ENCODE measurements around the gene TRAM2.

The TRAM2 gene

GRCh38 chr6:52508261-52508739 lies 68.6 kb downstream of the TRAM2 start:
- DNase-seq (ENCODE audit: low read depth): no peak

DNA sequence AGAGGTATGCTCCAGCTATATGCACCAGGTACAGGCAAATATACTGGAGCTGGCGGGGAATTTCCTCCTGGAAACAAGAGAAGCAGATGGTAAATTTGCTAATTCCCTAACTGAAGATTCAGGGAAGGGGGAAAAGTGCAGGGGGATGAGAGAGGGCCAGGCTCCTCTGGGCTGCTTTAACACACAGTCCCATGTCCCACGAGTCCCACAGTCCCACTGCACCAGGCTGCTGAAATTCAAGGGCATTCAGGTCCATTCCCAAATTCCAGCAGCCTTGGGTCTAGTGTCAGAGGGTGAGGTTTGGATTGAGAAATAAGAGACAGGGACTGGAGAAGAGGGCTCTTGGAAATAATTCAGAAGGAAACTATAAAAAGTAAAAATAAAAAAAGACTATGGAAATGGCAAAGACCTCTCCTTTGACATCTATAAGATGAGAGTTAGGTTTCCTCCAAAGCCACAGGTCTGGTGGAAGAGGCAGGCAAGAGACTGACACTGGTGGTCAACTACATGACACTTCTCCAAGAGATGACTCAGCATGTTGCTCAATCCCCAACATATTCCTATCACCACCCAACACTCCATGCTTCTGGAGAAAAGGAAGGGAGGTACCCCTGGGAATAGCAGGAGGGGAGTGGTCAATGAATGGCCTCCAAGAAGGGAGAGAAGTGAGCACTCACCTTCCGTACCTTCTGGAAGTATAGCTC lies 69.2 kb downstream of the TRAM2 start:
- no peak for DNase-seq (ENCODE audit: low read depth)

DNA sequence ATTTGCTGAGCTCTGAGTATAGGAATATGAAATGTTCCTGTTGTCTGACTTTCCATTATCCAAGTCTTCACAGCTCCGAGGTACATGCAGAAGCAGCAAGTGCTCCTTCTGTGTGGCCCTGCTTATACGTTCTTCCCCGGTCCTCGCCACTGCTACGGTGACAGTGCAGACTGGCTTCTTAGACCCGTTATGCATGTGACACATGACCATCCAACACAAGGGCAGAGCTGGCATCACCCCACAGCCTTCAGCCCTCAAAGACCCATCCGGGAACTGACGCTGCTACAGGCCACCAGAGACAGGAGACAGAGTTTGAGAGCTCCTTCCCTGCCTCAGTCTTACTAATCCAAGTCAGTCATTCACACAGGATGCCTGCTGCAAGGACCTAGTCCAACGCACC lies 70.4 kb downstream of the TRAM2 start:
- DNase-seq (ENCODE audit: low read depth): no peak

DNA sequence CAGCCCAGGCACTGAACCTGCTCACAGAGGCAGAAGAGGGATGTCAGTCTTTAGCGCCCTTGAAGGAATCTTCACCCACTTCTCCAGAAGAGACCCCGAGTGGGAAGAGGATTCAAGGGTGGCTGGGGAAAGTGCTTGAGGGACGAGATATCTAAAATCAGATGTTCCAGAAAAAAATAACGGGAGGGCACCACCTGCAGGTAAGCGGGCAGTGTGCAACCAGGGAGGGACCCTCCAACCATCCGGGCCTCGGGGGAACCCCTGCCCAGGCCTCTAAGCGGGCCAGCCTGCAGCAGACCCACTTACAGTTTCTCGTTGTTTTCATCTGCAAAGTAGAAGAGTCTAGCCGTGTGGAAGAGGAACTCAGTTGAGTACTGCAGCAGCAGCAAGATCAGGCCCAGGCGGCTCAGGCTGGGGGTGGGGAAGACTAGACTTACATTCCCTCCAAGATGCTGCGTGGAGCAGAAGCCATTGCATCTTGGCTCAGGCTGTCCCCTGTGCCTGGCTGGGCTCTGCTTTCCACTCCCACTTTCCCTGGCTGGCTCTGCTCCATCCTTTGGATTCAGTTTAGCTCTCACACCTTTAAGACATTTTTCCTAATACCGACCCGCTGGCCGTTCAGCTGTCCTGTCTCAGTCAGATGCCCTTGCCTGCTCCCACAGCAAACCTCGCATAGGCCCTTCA lies 71.0 kb downstream of the TRAM2 start:
- no peak for DNase-seq (ENCODE audit: low read depth)

- DNase-seq (ENCODE audit: low read depth): no peak
Observed at GRCh38 chr6:52504782-52505136, 72.1 kb downstream of the TRAM2 start.

- no peak for DNase-seq (ENCODE audit: low read depth)
Observed at GRCh38 chr6:52503851-52504781, 72.7 kb downstream of the TRAM2 start.

DNA sequence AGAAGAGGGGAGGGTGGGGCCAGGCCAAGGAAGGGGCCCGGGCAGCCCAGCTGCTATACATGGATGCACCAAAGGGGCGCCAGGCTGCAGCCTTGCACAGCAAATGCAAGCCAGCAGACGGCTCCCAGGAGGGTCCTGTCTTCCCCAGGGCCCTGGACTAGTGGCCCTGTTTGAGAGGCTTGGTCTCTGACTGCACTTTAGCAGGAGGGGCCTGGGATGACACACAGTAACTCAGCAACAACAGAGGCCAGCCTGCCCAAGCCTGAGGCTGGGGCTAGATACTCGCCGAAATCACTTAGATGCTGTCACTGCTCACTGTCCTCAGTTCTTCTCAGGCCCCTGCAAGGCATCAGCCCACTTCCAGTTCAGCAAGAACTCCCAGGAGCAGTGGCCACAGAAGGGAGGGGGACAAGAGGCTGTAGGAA lies 73.5 kb downstream of the TRAM2 start:
- no peak for DNase-seq (ENCODE audit: low read depth)

DNA sequence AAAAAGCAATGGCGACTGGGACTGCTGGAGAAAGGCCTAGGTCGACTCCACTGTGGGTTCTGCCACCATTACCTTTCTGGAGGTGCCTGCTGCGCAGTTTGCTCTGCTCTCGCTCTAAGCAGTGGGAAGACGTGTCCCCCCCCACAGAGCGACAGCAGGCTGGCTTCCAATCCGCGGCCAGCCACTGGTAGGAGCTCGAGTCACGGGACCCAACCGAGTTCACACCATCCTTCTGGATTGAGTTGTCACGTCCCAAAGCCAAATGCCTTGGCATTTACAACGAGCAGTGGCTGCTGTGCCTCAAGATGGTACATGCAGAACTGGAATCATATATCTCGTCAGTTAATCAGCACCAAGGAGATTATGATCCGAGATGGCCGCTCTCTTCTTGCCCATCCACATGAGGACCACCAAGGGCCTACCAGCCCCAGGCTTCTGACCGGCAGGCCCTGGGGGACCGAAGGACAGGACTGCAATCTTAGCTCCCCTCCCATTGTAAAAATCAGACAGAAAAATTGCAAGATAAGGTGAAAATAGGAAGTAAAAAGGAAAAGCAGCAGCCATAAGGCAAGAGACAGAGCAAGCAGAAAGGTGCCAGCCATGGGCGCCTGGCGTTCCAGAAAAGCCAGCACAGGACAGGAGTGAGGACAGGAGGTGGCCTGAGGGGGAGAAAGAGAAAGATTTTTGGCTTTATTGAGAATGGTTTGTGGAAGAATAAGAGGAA lies 74.4 kb downstream of the TRAM2 start:
- DNase-seq (ENCODE audit: low read depth): no peak

- DNase-seq (ENCODE audit: low read depth): no peak
Observed at GRCh38 chr6:52500238-52501129, 76.4 kb downstream of the TRAM2 start.

DNA sequence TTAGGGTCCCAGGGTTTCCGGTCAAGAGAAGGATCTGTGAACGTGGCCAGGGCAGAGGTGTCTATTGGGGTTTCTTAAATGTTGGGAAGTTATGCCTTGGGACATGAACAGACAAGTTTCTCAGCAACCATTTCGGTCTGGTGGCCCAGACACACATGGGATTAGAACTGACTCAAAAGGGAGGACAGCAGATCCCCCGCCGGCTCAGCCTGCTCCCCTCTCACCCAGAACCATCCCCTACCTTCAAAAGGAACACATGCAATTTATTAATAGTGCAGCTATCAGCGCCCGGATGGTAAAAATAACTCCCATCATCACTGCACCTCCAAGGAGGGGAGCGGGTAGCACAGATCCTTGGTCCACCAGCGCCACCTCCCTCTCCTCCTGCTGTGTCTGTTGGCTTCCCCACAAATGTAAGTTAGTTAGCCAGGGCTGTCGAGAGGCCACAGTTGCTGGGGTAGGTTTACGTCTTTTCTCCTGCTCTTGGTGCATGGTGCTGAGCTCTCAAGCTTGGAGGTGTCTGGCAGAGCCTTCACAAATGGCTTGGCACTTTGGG lies 77.1 kb downstream of the TRAM2 start:
- no peak for DNase-seq (ENCODE audit: low read depth)

GRCh38 chr6:52499026-52499425 lies 77.8 kb downstream of the TRAM2 start:
- no peak for DNase-seq (ENCODE audit: low read depth)

DNA sequence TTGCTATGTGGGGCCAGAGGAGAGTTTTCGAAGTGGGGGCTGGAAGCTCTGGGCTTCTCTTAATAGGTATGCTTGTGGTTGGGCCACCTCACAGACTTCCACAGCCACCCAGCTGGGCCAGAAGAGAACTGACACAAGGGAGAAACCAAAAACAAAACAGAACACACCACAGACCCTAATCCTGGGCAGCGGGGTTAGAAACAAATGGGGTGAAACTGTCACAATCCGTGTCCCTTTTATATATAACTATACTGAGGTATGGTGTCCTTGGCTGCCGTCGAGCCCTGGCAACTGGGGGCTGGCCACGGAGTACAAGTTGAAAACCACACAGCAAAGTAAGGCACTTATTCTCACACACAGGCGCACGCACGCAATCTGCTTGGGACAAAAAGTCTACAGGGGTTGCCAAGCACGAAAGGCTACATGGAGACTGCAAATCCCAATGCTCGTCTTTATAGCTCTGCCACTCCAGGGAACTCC lies 78.3 kb downstream of the TRAM2 start:
- DNase-seq (ENCODE audit: low read depth): no peak

DNA sequence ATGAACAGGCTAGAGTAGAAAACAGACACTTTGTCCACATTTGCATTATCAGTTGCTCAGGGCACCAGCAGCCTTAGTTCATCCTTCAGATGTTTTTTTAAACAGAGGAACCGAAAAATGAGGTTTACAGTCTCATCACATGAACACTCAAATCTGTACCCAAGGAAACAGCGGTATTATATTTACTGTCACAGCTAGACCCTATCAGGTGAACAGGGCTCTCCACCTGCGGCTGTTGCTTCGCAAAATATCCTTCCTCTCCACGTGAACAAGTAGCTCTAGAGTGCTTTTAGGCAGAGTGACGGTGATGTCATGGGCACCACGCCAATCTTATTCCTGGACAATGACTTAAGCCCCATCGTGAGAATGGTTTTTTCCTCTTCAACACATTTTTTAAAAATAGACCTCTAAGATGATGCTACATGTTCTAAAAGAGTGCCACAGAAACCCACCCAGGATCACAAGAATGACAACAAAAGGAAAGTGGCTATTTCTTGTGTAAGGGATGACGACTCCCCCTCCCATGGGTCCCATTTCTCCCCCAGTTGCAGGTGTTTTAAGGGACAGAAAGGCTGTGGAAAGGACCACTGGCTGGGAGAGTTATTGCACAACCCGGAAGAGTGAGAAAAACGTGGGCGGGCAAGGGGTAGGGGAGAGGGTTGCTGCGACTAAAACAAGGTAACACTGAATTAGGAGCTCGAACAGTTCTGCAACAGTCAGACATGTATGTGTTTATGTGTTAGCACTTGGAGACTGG lies 79.0 kb downstream of the TRAM2 start:
- DNase-seq (ENCODE audit: low read depth): no peak

DNA sequence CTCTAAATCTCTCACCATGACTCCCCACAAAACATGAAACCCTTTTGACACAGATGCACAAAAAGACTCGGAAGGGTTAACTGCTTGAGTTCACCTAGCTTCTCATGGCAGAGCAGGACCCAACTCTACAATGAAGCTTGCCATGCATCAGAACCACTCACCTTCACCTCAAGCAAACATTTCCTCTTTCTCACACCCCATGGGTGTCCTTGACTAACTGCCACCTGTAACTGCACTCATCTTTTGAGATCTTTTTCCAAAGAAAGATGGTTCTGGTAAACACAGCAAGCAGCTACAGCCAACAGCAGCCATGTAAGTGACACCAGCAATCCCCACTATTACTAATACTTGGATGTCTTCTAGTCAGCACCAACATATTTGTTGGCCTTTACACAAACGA lies 80.2 kb downstream of the TRAM2 start:
- DNase-seq (ENCODE audit: low read depth): no peak

GRCh38 chr6:52495922-52496321 lies 80.9 kb downstream of the TRAM2 start:
- no peak for DNase-seq (ENCODE audit: low read depth)

DNA sequence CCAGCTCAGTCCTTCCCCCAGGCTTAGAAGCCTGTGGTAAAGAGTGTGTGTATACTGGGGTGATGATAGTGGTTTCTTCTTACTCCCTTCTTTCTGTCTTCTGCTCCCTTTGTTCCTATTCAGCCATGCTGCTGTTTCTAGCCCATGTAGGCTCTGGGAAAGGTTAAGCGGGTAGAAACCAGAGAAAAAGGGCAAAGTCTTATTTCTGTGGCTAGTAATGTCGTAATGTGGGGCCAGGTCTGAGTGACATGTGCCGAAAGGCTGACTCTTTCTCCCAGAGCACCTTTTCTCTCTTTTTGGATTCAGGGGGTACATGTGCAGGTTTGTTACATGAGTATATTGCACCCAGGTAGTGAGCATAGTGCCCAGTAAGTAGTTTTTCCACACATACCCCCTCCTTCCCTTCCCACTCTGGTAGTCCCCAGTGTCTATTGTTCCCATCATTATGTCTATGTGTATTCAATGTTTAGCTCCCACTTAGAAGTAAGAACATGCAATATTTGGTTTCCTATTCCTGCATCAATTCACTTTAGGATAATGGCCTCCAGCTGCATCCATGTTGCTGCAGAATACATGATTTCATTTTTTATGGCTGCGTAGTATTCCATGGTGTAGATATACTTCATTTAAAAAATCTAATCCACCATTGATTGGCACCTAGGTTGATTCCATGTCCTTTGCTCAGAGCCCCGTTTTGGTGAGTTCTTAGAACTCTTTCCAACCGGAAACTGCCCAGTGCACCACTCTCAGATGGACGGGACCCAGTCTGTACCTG lies 82.4 kb downstream of the TRAM2 start:
- DNase-seq (ENCODE audit: low read depth): no peak

DNA sequence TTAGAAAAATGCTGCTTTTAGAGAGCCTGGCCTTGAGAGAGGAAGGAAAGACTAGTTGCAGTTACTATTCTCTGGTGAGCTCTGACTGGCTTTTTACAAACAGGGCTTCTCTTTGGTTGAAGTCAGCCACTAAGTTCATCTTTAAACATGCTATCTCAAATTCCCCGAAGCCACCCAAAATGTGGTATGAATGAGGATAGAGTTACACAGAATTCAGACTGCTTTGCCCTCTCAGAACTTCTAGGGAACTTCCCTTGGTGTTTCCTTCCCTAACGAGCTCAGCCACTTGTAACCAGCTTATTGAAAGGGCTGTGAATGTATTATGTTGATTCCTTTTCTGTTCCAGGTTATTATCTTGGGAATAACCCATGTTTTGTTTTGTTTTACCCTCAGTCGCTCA lies 83.2 kb downstream of the TRAM2 start:
- no peak for DNase-seq (ENCODE audit: low read depth)

DNA sequence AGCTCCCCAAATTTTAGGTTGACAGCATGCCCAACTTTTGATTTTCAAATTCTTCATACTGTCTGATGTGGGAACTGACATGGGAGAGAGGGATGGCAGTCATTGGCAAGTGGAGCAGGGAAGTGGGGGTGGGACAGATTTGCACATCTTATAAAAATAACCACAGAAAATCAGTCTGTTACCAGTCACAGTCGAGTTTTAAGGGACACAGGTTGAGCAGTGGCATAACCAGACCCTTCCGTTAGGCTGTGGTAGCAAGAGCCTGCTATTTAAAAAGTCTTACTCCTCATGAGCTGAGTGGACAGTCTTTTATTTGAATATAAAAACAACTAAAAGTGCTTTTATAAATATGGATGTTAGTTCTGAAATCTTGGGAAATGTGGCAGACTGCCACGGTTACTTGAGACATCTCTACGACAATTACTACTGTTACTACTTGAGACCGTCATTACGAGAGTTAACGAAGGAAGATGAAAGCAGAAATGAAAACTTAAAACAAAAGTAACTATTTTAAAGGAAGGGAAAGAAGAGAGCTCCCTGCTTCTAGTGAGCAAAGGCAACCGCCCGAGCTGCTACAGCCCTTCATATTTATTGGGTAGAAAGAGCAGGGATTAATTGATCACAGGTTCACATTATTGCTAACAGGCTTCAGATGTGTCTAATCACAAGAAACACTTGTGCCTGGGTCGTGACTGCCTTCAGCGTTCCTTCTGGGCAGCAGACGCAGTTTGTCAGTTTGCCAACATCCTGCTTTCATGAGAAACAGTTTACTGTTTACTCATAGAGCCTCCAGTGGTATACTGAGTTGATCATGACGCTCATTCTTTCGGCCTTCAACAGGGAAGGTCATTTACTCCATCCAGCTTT lies 85.4 kb downstream of the TRAM2 start:
- no peak for DNase-seq (ENCODE audit: low read depth)
